ENCODE measurements around the gene DOCK9.

GRCh38 chr13:98983182-98983581, 5.3 kb upstream of the DOCK9 start:
- TF ChIP-seq CTCF (IDR thresholded peaks at IDR 0.05) (no peak), POLR2A (IDR thresholded peaks at IDR 0.05) (no peak), POLR2AphosphoS5 (IDR thresholded peaks at IDR 0.05; ENCODE audit: insufficient read depth in 1 of 2, low read depth in 1 of 2) (no peak)
